GM21367 (cell line): ENCODE measurements around the gene ATP1A3.
"Not testable (repeated sequence)": the region's sequence is repeated elsewhere in the genome, so short reads cannot be mapped to it uniquely, and the experiment has no call there.

Experiments
- ATAC-seq: cut with Tn5 transposase; IDR thresholded peaks from one replicate; pipeline ENCODE4 v1.9.1; 2021; ENCODE audit not compliant: unreplicated experiment

ATP1A3 gene

GRCh38 chr19:41993612-41994483 lies at the start of gene ATP1A3:
Gene ATP1A3 (minus strand): TSS chr19:41994230. CDS start chr19:41994076, 154 bp downstream.
- ATAC-seq: no peak

DNA sequence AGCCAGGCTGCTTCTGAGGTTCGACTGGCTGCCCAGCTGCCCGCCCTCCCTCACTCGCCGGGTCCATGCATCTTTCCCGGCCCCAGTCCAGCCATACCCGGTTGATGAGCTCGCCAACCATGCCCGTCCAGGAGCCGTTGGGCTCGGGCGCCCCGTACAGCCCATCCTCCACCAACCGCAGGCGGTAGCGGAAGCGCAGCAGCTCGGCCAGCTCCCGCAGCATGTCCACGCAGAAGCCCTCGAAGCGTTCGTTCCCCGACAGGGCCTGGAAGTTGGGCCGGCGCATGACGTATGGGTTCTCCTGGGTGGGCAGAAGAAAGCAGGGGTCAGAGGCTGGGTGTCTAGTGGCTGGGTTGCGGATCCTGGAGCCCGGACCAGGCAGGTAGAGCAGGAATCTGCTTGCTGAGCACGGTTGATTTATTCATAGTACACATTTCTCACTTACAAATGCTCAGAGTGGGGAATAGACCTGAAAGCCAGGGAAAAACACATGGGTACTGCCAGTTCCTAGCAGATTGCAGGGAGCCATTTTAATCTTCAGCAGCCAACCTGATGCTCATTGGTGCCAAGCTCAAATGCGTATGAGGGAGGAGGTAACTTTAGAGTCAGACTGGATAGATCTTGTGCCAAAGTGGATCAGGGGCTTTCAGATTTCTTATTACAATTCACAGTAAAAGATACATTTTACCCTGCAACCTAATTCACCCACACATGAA lies 48.6 kb upstream of the ATP1A3 start:
- no peak for ATAC-seq

DNA sequence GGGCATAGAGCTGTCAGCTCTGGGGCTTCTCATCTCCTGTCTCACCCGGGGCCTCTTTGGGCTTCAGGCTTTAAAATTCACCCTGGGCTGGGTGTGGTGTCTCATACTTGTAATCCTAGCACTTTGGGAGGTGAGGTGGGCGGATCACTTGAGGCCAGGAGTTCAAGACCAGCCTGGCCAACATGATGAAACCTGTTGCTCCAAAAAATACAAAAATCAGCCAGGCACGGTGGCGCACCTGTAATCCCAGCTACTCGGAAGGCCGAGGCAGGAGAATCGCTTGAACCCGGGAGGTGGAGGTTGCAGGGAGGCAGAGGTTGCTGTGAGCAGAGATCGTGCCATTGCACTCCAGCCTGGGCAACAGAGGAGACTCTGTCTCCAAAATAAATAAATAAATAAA lies 46.5 kb upstream of the ATP1A3 start:
- not testable (repeated sequence) for ATAC-seq

DNA sequence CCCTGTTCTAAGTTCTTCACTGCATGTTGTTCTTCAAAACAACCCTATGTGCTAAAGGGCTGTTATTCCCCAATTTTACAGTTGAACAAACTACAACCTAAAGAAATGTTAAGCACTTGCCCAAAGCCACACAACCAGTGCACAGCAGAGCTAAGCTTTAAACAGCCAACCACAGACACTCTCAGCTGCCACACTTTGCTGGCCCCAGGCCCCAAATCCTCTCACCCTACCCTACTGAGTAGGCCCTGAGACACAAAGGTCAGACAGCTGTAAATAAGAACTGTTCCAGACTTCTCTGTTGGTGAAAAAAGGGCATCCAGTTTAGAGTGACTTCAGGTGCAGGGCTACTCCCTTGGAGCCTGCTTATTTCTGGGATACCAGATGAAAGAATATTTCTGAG lies 46.0 kb upstream of the ATP1A3 start:
- no peak for ATAC-seq

DNA sequence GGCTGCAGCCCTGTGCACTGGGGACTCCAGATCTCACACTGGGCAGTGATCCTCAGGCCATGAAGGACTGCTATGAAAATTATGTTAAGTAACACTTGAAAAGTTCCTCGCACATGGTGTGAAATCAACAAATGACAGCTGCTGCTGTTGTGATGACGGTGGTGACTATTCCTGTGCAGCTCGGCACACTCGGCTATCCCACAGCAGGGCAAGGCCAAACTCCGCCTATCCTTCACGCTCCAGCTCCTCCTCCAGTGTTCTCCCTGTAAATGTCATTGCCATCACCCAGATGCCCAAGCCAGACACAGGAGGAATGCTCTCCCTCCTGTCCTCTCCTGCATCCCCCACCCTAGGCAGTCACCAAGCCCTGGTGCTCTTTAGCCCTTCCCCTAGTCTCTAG lies 44.6 kb upstream of the ATP1A3 start:
- ATAC-seq: no peak

GRCh38 chr19:42037649-42038048 lies 43.6 kb upstream of the ATP1A3 start:
- ATAC-seq: no peak

DNA sequence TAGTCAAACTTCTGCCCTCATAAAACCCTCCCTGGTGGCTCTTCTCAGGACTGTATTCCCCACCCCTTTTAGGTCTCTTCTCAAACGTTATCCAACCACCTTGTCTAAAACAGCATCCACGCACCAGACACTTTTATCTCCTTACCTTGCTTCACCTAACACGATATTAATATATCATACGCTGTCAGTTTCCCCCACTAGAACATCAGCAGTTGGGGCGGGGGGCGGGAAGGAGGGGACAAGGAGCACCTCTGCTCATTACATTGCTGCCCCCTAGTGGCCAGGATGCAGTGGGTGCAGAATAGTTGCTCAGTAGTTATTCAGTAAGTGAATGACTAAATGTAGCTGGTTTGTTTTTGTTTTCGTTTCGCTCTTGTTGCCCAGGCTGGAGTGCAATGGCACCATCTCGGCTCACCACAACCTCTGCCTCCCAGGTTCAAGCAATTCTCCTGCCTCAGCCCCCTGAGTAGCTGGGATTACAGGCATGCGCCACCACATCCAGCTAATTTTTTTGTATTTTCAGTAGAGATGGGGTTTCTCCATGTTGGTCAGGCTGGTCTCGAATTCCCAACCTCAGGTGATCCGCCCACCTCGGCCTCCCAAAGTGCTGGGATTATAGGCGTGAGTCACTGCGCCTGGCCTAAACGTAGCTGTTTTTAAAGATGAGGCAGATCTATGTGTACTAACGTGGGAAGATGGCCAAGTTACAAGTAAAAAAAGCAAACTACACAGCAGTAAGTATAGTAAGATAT lies 40.8 kb upstream of the ATP1A3 start:
- ATAC-seq: not testable (repeated sequence)

DNA sequence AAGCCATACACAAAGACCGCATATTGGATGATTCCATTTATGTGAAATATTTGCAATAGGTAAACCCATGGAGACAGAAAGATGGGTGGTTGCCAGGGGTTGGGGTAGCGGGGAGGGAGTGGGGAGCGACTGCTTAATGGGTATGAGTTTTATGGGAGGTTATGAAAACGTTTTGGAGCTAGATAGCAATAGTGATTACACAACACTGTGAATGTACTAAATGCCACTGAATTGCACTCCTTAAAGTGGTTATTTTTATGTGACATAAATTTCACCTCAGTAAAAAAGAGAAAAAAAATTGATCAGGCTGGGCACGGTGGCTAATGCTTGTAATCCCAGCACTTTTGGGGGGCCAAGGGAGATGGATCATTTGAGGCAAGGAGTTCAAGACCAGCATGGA lies 39.4 kb upstream of the ATP1A3 start:
- ATAC-seq: no peak

DNA sequence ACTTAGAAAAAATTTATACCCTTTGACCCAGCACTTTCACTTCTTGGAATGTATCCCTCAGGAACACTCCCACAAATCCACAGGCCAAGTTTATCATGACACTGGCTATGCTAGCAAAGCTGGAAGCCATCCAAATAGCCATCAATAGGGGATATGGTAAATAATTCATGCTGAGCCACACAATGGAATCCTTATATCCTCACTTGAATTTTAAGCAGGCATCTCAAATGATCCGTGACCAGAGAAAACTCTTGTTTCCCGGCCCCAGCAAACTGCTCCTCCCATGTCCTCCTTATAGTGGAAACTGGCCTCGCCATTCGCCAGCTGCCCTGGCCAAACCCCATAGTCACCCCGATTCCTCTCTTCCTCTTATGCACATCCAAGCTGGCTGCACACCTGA lies 38.4 kb upstream of the ATP1A3 start:
- no peak for ATAC-seq

DNA sequence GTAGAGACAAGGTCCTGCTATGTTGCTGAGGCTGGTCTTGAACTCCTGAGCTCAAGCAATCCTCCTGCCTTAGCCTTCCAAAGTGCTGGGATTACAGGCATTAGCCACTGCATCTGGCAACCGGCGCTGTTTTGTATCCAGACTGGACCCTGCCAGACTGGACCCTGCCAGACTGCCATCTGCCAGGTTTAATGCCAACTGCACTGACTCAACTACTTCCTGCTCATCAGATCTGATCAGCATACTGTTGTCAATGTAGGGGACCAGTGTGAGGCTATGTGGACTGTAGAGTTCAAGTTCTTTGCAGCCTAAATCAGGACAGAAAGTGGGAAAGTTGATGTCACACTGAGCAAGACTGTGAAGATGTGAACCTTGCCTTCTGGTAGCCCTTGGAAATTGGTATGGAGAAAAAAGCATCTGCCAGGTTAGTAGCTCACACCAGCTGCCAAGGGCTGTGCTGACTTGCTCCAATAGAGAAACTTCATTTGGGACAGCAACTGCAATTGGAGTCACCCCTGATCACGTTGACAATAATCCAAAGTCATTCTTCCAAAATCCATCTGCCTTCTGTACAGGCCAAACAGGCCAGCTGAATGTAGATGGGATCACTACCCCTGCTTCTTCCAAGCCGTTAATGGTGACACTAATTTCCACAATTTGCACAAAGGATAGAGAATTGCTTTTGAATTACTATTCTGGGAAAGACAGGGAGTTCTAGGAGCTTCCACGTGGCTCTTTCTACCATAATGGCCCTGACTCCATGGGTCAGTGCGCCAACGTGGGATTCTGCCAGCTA lies 36.8 kb upstream of the ATP1A3 start:
- ATAC-seq: no peak

DNA sequence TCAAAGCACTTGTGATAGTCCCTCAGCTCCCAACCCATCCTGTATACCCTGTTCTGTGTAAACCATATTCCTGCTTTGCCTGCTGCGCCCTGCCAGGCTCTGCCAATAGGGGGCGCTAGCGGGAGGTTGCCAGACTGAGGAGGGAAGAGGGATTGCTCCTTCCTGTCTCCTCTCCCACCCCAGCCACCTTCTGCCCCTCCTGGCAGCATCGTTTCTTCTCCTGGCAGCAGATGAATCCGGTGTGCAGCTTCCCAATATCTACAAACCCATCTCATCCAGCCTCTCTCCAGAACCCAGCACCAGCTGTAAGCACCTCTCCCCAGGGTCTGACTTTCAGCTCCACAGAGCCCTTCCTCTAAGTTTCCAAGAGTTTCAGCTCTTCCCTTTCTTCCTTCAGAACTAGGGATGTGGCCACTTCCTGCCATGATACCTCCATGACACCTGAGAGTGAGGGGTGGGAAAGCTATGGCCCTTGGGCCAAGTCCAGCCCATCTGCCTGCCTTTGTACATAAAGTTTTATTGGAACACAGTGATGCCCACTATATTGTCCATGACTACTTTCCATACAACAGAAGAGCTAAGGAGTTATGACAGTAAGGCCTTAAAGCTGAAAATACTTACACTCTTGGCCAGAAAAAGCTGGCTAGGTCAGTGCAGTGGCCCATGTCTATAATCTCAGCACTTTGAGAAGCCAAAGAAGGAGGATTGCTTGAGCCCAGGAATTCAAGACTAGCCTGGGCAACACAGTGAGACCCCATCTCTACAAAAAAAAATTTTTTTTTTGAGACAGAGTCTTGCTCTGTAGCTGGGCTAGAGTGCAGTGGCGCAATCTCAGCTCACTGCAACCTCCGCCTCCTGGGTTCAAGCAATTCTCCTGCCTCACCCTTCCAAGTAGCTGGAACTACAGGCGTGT lies 34.5 kb upstream of the ATP1A3 start:
- no peak for ATAC-seq

DNA sequence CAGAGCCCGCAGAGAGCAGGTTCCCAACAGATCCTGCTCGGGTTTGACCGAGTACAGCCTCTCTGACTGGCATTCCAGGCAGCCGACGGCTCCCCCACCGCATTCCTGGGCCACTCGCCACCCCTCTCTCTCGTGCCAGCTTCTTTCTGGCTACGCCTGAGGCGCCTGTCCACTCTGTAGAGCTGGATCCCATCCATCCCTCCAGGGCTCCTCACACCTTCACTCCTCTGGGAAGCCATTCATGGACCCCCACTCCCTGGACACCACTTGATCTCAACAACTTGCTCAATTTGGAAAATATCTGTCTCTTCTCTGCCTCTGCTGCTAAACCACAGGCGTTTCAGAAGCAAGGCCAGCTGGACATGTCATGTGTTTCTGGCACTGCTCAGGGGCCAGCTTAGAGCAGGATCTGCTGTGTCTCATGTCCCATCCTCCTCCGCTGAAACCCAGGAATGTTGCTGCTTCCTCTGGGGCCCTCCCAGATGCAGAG lies 30.6 kb upstream of the ATP1A3 start:
- ATAC-seq: no peak

DNA sequence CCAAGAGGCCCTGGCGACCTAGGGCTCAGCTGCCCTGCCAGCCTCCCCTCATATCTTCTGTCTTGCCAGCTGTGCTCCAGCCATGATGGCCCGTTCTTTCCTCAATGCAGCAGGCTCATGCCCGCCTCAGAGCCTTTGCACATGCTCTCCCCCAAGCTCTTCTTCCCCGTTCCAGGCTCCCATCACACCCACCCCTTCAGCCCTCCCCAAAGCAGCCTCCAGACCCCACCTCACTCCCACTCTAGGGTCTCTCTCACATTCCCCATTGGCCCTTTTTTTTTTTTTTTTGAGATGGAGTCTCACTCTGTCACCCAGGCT lies 29.9 kb upstream of the ATP1A3 start:
- no peak for ATAC-seq

- no peak for ATAC-seq
Observed at GRCh38 chr19:42023121-42023942, 29.3 kb upstream of the ATP1A3 start.

DNA sequence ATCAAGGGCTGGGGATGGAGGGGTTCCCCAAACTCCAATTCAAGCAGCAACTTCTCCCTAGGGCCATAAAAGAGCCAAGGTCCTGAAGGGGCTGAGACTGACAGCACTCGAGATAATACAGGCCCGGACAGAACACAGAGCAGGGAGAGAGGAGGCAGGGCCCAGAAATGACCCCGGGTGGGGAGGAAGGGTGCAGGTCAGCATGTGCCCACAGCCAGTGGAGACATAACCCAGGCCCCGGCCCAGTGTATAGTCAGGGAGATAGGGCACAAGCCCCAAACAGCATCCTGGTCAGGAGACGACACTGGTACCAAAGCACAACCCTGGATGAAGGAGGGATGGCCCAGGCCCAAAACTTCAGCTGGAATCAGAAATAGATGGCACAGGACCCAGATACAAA lies 28.6 kb upstream of the ATP1A3 start:
- ATAC-seq: no peak

DNA sequence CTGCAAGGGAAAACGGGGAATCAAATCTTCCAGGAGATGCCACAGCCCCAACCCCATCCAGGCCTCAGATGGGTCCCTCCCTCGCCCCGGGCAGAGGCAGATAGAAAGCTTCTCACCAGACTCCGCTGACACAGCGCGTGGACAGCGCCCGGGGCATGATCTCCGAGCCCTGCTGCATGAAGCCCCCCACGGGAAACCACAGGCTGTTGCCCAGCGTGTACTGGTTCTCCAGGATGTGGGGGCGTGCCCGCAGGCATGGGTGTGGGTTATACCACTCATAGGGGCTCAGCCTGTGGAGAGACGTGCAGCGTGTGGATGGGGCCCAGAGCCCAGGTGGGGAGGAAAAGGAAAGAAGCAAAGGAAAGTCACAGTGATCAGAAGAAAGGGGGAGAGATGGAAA lies 27.2 kb upstream of the ATP1A3 start:
- ATAC-seq: no peak

- no peak for ATAC-seq
Observed at GRCh38 chr19:42018503-42019193, 24.6 kb upstream of the ATP1A3 start.

- ATAC-seq: no peak
Observed at GRCh38 chr19:42017040-42017439, 23.0 kb upstream of the ATP1A3 start.
